Measurements from ENCODE around the gene COL9A1. TPM values are rescaled to one million over a fixed set of nuclear protein-coding genes. Genes with fewer than 3 reads are reported as not detected.

COL9A1 gene
- total RNA-seq, 4 donors from 2014 or later = not detected

- TF ChIP-seq, protein P1, sequence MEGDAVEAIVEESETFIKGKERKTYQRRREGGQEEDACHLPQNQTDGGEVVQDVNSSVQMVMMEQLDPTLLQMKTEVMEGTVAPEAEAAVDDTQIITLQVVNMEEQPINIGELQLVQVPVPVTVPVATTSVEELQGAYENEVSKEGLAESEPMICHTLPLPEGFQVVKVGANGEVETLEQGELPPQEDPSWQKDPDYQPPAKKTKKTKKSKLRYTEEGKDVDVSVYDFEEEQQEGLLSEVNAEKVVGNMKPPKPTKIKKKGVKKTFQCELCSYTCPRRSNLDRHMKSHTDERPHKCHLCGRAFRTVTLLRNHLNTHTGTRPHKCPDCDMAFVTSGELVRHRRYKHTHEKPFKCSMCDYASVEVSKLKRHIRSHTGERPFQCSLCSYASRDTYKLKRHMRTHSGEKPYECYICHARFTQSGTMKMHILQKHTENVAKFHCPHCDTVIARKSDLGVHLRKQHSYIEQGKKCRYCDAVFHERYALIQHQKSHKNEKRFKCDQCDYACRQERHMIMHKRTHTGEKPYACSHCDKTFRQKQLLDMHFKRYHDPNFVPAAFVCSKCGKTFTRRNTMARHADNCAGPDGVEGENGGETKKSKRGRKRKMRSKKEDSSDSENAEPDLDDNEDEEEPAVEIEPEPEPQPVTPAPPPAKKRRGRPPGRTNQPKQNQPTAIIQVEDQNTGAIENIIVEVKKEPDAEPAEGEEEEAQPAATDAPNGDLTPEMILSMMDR (IDR thresholded peaks at IDR 0.05; ENCODE audit: low read depth) = no peak
Observed at GRCh38 chr6:70215460-70216108, 87.3 kb downstream of the COL9A1 start.

GRCh38 chr6:70210462-70210861 lies 92.4 kb downstream of the COL9A1 start:
- TF ChIP-seq, protein P1 (IDR thresholded peaks at IDR 0.05; ENCODE audit: low read depth) = no peak

GRCh38 chr6:70208235-70208790 lies 94.6 kb downstream of the COL9A1 start:
- TF ChIP-seq, protein P1 (IDR thresholded peaks at IDR 0.05; ENCODE audit: low read depth) = no peak

DNA sequence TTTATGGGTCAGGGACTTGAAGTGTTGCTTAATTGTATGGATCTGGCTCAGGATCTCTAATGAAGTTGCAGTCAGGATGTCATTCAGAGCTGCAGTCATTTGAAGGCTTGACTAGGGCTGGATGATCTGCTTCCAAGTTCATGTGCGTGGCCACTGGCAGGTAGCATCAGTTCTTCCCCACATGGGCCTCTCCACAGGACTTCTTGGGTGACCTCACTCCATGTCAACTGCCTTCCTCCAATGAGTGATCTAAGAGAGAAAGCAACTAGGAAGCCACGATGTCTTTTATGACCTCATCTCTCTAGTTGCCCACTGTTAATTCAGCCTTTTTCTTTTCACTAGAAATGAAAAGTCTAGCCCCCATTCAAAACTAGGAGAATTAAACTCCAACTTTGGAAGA lies 104.1 kb downstream of the COL9A1 start:
- TF ChIP-seq, protein P1 (IDR thresholded peaks at IDR 0.05; ENCODE audit: low read depth) = no peak

DNA sequence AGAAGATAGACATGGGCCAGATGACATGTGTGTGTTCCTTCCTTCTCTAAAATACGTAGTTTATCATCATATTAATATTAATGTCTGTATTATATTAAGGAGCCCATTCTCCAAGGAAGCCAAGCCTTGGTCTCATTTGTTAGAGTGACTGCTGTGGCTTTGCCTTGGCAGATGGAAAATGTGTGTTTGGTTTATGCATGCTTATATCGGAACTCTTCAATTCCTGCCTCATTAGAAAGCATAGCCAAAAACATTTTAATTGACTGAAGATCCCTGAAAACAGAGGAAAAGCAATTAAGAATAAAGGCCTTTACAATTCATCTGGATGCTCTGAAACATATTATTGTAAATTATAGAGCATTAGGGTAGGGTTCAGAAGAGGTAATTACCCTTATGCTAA lies 106.4 kb downstream of the COL9A1 start:
- TF ChIP-seq, protein P1 (IDR thresholded peaks at IDR 0.05; ENCODE audit: low read depth) = no peak

GRCh38 chr6:70194421-70194820 lies 108.5 kb downstream of the COL9A1 start:
- TF ChIP-seq, protein P1 (IDR thresholded peaks at IDR 0.05; ENCODE audit: low read depth) = no peak

DNA sequence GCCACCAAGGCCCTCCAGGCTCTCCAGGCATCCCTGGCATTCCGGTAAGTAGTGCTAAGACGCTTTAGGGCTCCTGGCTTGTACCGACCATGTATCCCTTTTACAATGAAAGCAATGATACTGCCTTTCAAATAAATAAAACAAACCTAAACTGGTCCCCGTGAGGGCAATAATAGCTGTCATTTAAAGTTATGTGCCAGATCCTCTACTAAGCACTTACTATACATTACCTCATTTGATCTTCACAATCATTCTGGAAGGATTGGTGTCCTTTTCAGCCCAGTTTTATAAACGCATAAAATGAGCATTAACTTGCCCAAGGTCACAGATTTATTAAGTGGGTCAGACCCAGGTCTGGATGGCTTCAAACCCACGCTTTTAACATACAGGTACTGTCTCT lies 114.7 kb downstream of the COL9A1 start:
- TF ChIP-seq, protein P1 (IDR thresholded peaks at IDR 0.05; ENCODE audit: low read depth) = no peak

All from subcutaneous adipose tissue (tissue), 4 donors.